SU-DHL-6 (cell line): ENCODE data around the gene ARHGAP45.

ENCODE experiments used
- CTCF ChIP-seq: fragments of 200-600 bp; sonication (generic); IDR thresholded peaks from one replicate; pipeline ENCODE4 v1.5.1; 2017; ENCODE audit warnings: antibody characterized with exemption, mild to moderate bottlenecking, low read length, moderate library complexity; ENCODE audit not compliant: insufficient read depth, poor library complexity, severe bottlenecking
- EZH2phosphoT487 ChIP-seq: fragments of 200-600 bp; sonication (generic), shearing (Covaris generic); conservative IDR thresholded peaks from 2 replicates; pipeline ENCODE4 v1.6.1; 2018; ENCODE audit warnings: mild to moderate bottlenecking, antibody characterized with exemption, low read length, moderate library complexity, mixed read lengths

- no peak for TF ChIP-seq CTCF
- no peak for TF ChIP-seq EZH2phosphoT487
Measured at GRCh38 chr19:1126984-1127760, 60.2 kb downstream of the ARHGAP45 start.
